Esophagus mucosa (tissue), 1 donor: Measurements from ENCODE around the gene GALNT8. TPM values are rescaled to one million over a fixed set of nuclear protein-coding genes. Genes with fewer than 3 reads are reported as not detected.

Source experiments
- ATAC-seq: fragments of 200-7000 bp; cut with Tn5 transposase; one replicate; pipeline ENCODE4 v1.9.1; 2020
- total RNA-seq: library from RNA; stranded (reverse); gene quantifications from one replicate; pipeline ENCODE4 v1.2.4, GENCODE V29; 2023
- donor health status: DM: yes; HTN: yes; CAD: no.

Gene GALNT8
- total RNA-seq, 1 donor from 2014 or later = not detected

GRCh38 chr12:4802841-4803240 lies 82.6 kb downstream of the GALNT8 start:
- no peak for ATAC-seq

- no peak for ATAC-seq
These were observed 86.4 kb downstream of the GALNT8 start for GRCh38 chr12:4806439-4807115.

GRCh38 chr12:4807116-4807783 lies 87.0 kb downstream of the GALNT8 start:
- ATAC-seq = no peak

GRCh38 chr12:4807813-4808212 lies 87.6 kb downstream of the GALNT8 start:
- ATAC-seq = no peak

GRCh38 chr12:4809013-4809448 lies 88.8 kb downstream of the GALNT8 start:
- no peak for ATAC-seq

- ATAC-seq = no peak
These were observed 89.4 kb downstream of the GALNT8 start for GRCh38 chr12:4809449-4810218.

DNA sequence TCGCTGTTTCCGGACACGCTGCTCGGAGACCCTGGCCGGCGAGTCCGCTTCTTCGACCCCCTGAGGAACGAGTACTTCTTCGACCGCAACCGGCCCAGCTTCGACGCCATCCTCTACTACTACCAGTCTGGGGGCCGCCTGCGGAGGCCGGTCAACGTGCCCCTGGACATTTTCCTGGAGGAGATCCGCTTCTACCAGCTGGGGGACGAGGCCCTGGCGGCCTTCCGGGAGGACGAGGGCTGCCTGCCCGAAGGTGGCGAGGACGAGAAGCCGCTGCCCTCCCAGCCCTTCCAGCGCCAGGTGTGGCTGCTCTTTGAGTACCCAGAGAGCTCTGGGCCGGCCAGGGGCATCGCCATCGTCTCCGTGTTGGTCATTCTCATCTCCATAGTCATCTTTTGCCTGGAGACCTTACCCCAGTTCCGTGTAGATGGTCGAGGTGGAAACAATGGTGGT lies 90.0 kb downstream of the GALNT8 start:
- no peak for ATAC-seq

GRCh38 chr12:4812624-4813327 lies 92.6 kb downstream of the GALNT8 start:
- ATAC-seq = no peak

GRCh38 chr12:4813741-4814140 lies 93.5 kb downstream of the GALNT8 start:
- no peak for ATAC-seq

DNA sequence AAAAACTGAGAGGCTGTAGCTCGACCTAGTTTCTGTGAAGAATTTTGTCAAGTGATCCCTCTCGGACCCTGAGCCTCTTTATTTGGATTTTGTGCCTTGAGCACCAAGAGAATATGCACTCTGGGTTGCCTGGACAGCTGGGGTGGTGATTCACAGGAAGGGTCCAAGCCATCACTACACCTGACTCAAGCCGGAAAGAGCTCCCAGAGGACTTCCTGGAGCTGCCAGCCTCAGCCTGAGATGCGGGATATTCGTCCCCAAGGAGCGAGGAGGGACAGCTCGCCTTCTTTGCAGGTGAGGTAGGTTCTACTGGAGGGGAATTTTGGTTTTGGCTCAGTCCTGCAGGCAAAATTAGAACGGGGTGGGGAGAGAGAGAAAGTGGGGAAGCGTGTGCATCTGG lies 94.3 kb downstream of the GALNT8 start:
- ATAC-seq = no peak

GRCh38 chr12:4816744-4817525 lies 96.7 kb downstream of the GALNT8 start:
- ATAC-seq = no peak

- no peak for ATAC-seq
These were observed 97.7 kb downstream of the GALNT8 start for GRCh38 chr12:4817880-4818279.

DNA sequence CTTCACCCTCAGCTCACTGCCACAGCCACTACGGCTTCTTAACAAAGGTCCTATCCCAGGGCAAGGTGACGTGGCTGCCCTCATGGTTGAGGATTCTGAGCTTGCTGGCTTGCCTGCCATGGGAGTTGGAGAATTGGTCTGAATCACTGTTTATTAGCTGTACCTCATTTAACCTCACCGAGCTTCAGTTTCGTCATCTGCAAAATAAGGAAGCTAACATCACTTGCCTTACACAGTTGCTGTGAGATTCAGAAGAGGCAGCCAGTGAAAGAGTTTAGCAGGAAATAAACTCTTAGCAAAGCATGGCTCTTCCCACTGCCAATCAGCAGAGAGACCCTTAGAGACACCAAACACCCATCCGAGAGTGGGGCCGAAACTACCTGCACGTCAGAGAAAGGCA lies 99.5 kb downstream of the GALNT8 start:
- no peak for ATAC-seq

- ATAC-seq = no peak
These were observed 100.8 kb downstream of the GALNT8 start for GRCh38 chr12:4820971-4821370.

Other genes with a start within 250 kb of the GALNT8 start
- 7.9 TPM for gene RAD51AP1, start 181.5 kb upstream of the GALNT8 start, total RNA-seq
- gene DYRK4, start 158.2 kb upstream of the GALNT8 start, total RNA-seq = 22.7 TPM
- gene AKAP3, start 71.3 kb upstream of the GALNT8 start, total RNA-seq = 0.32 TPM
- 83.4 TPM for gene NDUFA9, start 71.3 kb upstream of the GALNT8 start, total RNA-seq
- not detected for gene KCNA1, start 189.5 kb downstream of the GALNT8 start, total RNA-seq